Common myeloid progenitor, CD34-positive (primary cell): ENCODE measurements around the gene XRCC1.

ENCODE experiments used
- CTCF ChIA-PET: fragments of 350-600 bp; sonication (Branson Sonifier 250); formaldehyde crosslinking; loops from one replicate; lab custom pipeline; 2021; ENCODE audit warnings: antibody characterized with exemption; lab: Charles Lee
- POLR2A ChIA-PET: fragments of 350-600 bp; sonication (Branson Sonifier 250); formaldehyde crosslinking; loops from one replicate; lab custom pipeline; 2021; ENCODE audit warnings: antibody characterized with exemption; lab: Charles Lee
- DNase-seq, 3 donors: peaks; one replicate each; pipeline versions ENCODE4 v3.0.0 to v3.0.0-alpha.2; 2013
- H3K27ac ChIP-seq, 2 experiments: 1 replicate in 1 of 2; 2 replicates in 1 of 2; pipeline ENCODE4 v1.7.0; 2013; ENCODE audit warnings: inconsistent platforms in 2 of 2, low read length in 2 of 2, mild to moderate bottlenecking in 2 of 2, low read depth in 1 of 2, moderate library complexity in 1 of 2; ENCODE audit not compliant: severe bottlenecking in 2 of 2, insufficient read depth in 1 of 2, poor library complexity in 1 of 2
- H3K27me3 ChIP-seq, 5 experiments: replicated peaks in 2 of 5; 1 replicate in 3 of 5; 2 replicates in 2 of 5; pipeline versions ENCODE4 v1.6.1 to v1.7.0; 2013; ENCODE audit warnings: low read length in 4 of 5, mild to moderate bottlenecking in 2 of 5, moderate library complexity in 2 of 5, inconsistent platforms in 1 of 5; ENCODE audit not compliant: insufficient read depth in 5 of 5, control insufficient read depth in 4 of 5
- H3K36me3 ChIP-seq, 4 experiments: 1 replicate in 2 of 4; 2 replicates in 2 of 4; pipeline versions ENCODE4 v1.6.1 to v1.7.0; 2013; ENCODE audit warnings: low read length in 3 of 4, control low read depth in 1 of 4, mild to moderate bottlenecking in 1 of 4; ENCODE audit not compliant: control insufficient read depth in 4 of 4, insufficient read depth in 4 of 4
- H3K4me1 ChIP-seq, 4 experiments: 1 replicate in 3 of 4; 2 replicates in 1 of 4; pipeline versions ENCODE4 v1.6.1 to v1.7.1; 2013; ENCODE audit warnings: low read length in 3 of 4, mild to moderate bottlenecking in 3 of 4, control low read depth in 1 of 4, inconsistent platforms in 1 of 4, moderate library complexity in 1 of 4; ENCODE audit not compliant: control insufficient read depth in 4 of 4, insufficient read depth in 4 of 4; ENCODE audit errors: control extremely low read depth in 1 of 4
- H3K4me3 ChIP-seq, 7 experiments: 1 replicate in 4 of 7; 2 replicates in 3 of 7; pipeline versions ENCODE4 v1.5.1 to v1.7.0; 2013; ENCODE audit warnings: mild to moderate bottlenecking in 7 of 7, low read length in 6 of 7, moderate library complexity in 6 of 7, inconsistent platforms in 2 of 7, low read depth in 2 of 7, control low read depth in 1 of 7; ENCODE audit not compliant: insufficient read depth in 4 of 7, control insufficient read depth in 1 of 7; ENCODE audit errors: extremely low read depth in 1 of 7
- H3K9me3 ChIP-seq, 5 experiments: 1 replicate in 4 of 5; 2 replicates in 1 of 5; pipeline versions ENCODE4 v1.6.1 to v1.7.1; 2013; ENCODE audit warnings: low read length in 4 of 5, mild to moderate bottlenecking in 2 of 5, inconsistent platforms in 1 of 5, low read depth in 1 of 5, moderate library complexity in 1 of 5; ENCODE audit not compliant: control insufficient read depth in 4 of 5, insufficient read depth in 2 of 5; ENCODE audit errors: control extremely low read depth in 1 of 5
- WGBS: methylation state at CpG from one replicate; pipeline ENCODE4 v1.1.5; 2013; ENCODE audit not compliant: insufficient coverage; 5-methylcytosine and 5-hydroxymethylcytosine counted together

XRCC1 gene

DNA sequence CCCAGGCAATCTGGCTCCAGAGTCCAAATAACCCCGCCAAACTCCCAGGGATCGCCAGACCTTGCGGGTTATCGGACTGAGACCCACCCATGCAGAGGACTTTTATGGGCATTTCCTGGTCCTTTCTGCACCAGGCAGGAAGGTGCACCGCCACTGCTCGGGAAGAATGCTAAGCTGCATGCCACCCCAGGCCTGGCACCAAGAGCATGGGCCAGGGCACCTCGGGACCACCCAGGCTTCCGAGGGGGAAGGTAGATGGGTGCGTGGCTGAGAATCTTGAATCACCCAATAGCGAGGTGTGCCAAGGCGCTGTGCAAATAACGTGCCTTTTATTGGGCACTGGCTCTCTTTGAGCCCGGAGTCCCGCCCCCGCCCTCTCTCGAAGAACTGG, 42.8 kb downstream of the XRCC1 start:
- ChIA-PET POLR2A (no interaction called here), CTCF (interaction anchor here (0.6 to 12.5 kb wide), 7 partner anchors 9 to 136 kb away, joined by 3 to 111 read pairs (median 4); no protein-coding TSS in a partner anchor)
- no peaks in the 10 kb centered on the region for H3K27me3 ChIP-seq
- peak overlapping the region in 1 of 2 experiments; percentile 15 for H3K27ac ChIP-seq
- no peak for DNase-seq
- H3K4me1 ChIP-seq: peaks cover 0 to 32% (median 27%) of the 10 kb centered on the region in 4 experiments
- 0% methylated on average over 14 of the region's 16 CpGs for WGBS
- peaks cover 0 to 10% (median 3%) of the 10 kb centered on the region in 4 experiments for H3K36me3 ChIP-seq
- peak overlapping the region; percentile 69 to 90 (median 76) for H3K4me3 ChIP-seq
- H3K9me3 ChIP-seq: no peaks in the 10 kb centered on the region

- Histone ChIP-seq H3K27me3 (no peaks in the 10 kb centered on the region), H3K4me1 (peaks cover 0 to 49% (median 40%) of the 10 kb centered on the region in 4 experiments), H3K36me3 (no peaks in the 10 kb centered on the region), H3K4me3 (no peak overlapping the region), H3K9me3 (no peaks in the 10 kb centered on the region), H3K27ac (no peak overlapping the region)
- 85% methylated on average over 10 of the region's 13 CpGs for WGBS
- no peak for DNase-seq
- ChIA-PET CTCF (interaction anchor here (1.2 to 3.2 kb wide), 4 partner anchors 8 to 81 kb away, joined by 3 to 12 read pairs (median 8); no protein-coding TSS in a partner anchor), POLR2A (interaction anchor here (0.6 kb wide), 2 partner anchors 71 to 86 kb away, joined by 3 read pairs; no protein-coding TSS in a partner anchor)
Observed at GRCh38 chr19:43527860-43528622, 47.3 kb downstream of the XRCC1 start.

DNA sequence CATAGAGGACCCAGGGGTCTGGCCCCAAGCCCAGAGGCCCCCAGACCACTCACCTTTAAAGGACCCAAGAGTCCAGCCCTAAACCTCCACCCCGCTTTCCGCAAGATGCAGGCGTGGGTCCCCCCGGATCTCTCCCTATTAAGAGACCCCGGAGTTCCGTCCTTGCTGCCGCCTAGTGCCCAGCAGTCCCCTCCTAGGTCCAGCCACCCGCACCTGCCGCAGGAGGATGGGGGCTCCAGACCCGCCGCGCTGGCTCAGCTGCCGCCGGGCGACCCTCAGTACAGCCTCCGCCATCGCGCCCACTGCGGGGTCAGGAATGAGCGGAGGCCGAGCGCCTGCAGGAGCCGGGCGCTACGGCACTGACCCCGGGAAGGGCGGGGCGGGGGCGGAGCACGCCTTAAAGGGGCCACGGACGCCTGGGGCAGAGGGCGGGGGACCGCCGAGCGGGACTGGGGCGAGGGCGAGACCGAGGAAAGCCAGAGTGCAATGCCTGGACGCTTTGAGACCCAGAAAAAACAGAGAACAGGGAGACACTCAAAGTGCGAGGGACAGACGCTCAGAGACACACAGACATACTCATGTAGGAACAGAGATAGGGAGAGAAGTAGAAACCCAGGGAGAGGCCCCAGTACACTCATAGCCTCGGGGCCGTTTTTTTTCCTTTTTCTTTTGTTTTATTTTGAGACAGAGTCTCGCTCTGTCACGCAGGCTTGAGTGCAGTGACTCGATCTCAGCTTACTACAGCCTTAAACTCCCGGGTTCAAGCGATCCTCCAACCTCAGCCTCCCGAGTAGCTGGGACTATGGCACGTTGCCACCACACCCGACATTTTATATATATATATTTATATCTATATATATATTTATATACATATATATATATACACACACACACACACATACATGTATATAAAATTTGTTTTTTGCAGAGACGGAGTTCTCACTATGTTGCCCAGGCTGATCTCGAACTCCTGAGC, 48.2 kb downstream of the XRCC1 start, which contains the start of gene ETHE1:
Gene ETHE1 (minus strand): TSS at position 318 of the 976 bp plus-strand sequence. CDS start 24 bp downstream, at position 294.
- H3K27ac ChIP-seq: peak within 1 kb of the TSS in 1 of 2 experiments; percentile 74
- CTCF ChIA-PET: interaction anchor here (1.2 to 11.8 kb wide), 6 partner anchors 7 to 86 kb away, joined by 3 to 304 read pairs (median 8); partner anchors contain the start of gene PHLDB3
- under 1% methylated on average over 44 of the region's 54 CpGs for WGBS
- peak; percentile 34 to 70 (median 55) for DNase-seq
- no peaks in the 10 kb centered on the region for H3K27me3 ChIP-seq
- H3K9me3 ChIP-seq: no peaks in the 10 kb centered on the region
- POLR2A ChIA-PET: interaction anchor here (0.6 kb wide), 1 partner anchor 86 kb away, joined by 3 read pairs; no protein-coding TSS in a partner anchor
- H3K4me3 ChIP-seq: peak within 1 kb of the TSS; percentile 81 to 96 (median 88)
- peaks cover 0 to 41% (median 33%) of the 10 kb centered on the region in 4 experiments for H3K4me1 ChIP-seq
- H3K36me3 ChIP-seq: no peaks in the 10 kb centered on the region

GRCh38 chr19:43525836-43526771, 49.2 kb downstream of the XRCC1 start:
- DNase-seq: peak in 2 of 3 donors; percentile 28 to 38
- H3K4me1 ChIP-seq: peaks cover 0 to 37% (median 29%) of the 10 kb centered on the region in 4 experiments
- WGBS: 0% methylated on average over 19 of the region's 26 CpGs
- H3K27ac ChIP-seq: peak overlapping the region in 1 of 2 experiments; percentile 74
- no peaks in the 10 kb centered on the region for H3K9me3 ChIP-seq
- no peaks in the 10 kb centered on the region for H3K27me3 ChIP-seq
- POLR2A ChIA-PET: interaction anchor here (0.7 kb wide), 1 partner anchor 54 kb away, joined by 3 read pairs; no protein-coding TSS in a partner anchor
- CTCF ChIA-PET: interaction anchor here (1.1 to 11.8 kb wide), 5 partner anchors 21 to 95 kb away, joined by 3 to 304 read pairs (median 12); partner anchors contain the start of gene PHLDB3
- H3K4me3 ChIP-seq: peak overlapping the region; percentile 81 to 96 (median 88)
- H3K36me3 ChIP-seq: peaks cover 0 to 4% (median 2%) of the 10 kb centered on the region in 4 experiments

GRCh38 chr19:43524922-43525835, 50.1 kb downstream of the XRCC1 start:
- WGBS: 0% methylated on average over 8 of the region's 12 CpGs
- peak overlapping the region in 1 of 2 experiments; percentile 74 for H3K27ac ChIP-seq

More at GRCh38 chr19:43524922-43525835, 50.1 kb downstream of the XRCC1 start:
- H3K36me3 ChIP-seq: peaks cover 0 to 7% (median 3%) of the 10 kb centered on the region in 4 experiments
- H3K9me3 ChIP-seq: no peaks in the 10 kb centered on the region
- DNase-seq: peak; percentile 63 to 87 (median 79)
- peak overlapping the region; percentile 81 to 96 (median 88) for H3K4me3 ChIP-seq
- POLR2A ChIA-PET: no interaction called here
- H3K4me1 ChIP-seq: peaks cover 0 to 42% (median 29%) of the 10 kb centered on the region in 4 experiments
- H3K27me3 ChIP-seq: no peaks in the 10 kb centered on the region
- CTCF ChIA-PET: interaction anchor here (0.9 to 11.8 kb wide), 5 partner anchors 9 to 94 kb away, joined by 3 to 304 read pairs (median 4); no protein-coding TSS in a partner anchor
